B cell (primary cell): ENCODE results near the gene CEPT1. TPM values are rescaled to one million over a fixed set of nuclear protein-coding genes. Genes with fewer than 3 reads are reported as not detected.

Source experiments
- ATAC-seq: fragments of 200-7000 bp; cut with Tn5 transposase; one replicate; pipeline ENCODE4 v1.10.0; 2021; ENCODE audit warnings: low read depth, mild to moderate bottlenecking, moderate number of reproducible peaks, moderate library complexity
- CTCF ChIA-PET: fragments of 350-600 bp; sonication (Branson Sonifier 250); formaldehyde crosslinking; loops from one replicate; lab custom pipeline; 2021; ENCODE audit warnings: antibody characterized with exemption, inconsistent platforms; lab: Charles Lee
- POLR2A ChIA-PET: fragments of 350-600 bp; sonication (Branson Sonifier 250); formaldehyde crosslinking; loops from one replicate; lab custom pipeline; 2021; ENCODE audit warnings: antibody characterized with exemption; lab: Charles Lee
- DNase-seq: peaks from one replicate; pipeline ENCODE4 v3.0.0; 2013
- H2AFZ ChIP-seq: 2 replicates; pipeline ENCODE4 v1.6.1; 2012; ENCODE audit warnings: mild to moderate bottlenecking, low read depth, low read length; ENCODE audit not compliant: insufficient read depth, poor library complexity, severe bottlenecking
- H3K27ac ChIP-seq, 2 donors: 1 replicate in 1 of 2; 2 replicates in 1 of 2; pipeline ENCODE4 v1.5.1; 2012 to 2013; ENCODE audit warnings: low read length in 2 of 2, mild to moderate bottlenecking in 2 of 2, moderate library complexity in 1 of 2
- H3K27me3 ChIP-seq, 4 experiments: fragments of 200-600 bp in 1 of 4; sonication (generic) in 1 of 4; replicated peaks in 1 of 4; 1 replicate in 2 of 4; 2 replicates in 2 of 4; pipeline versions ENCODE4 v1.6.1 to v1.7.0; 2013 to 2016; ENCODE audit warnings: low read length in 3 of 4, mild to moderate bottlenecking in 2 of 4, mixed read lengths in 1 of 4, moderate library complexity in 1 of 4; ENCODE audit not compliant: insufficient read depth in 4 of 4, control insufficient read depth in 3 of 4; ENCODE audit errors: control extremely low read depth in 1 of 4
- H3K36me3 ChIP-seq, 2 experiments: replicated peaks in 1 of 2; 1 replicate in 1 of 2; 2 replicates in 1 of 2; pipeline versions ENCODE4 v1.6.1 to v1.7.1; 2013; ENCODE audit warnings: low read length in 1 of 2; ENCODE audit not compliant: insufficient read depth in 2 of 2, control insufficient read depth in 1 of 2; ENCODE audit errors: control extremely low read depth in 1 of 2, extremely low read depth in 1 of 2
- H3K4me1 ChIP-seq, 2 donors: fragments of 200-600 bp in 1 of 2; sonication (generic) in 1 of 2; 1 replicate in 1 of 2; 2 replicates in 1 of 2; pipeline versions ENCODE4 v1.5.1 to v1.6.1; 2013 to 2017; ENCODE audit warnings: low read length in 2 of 2; ENCODE audit not compliant: control insufficient read depth in 2 of 2, insufficient read depth in 2 of 2
- H3K4me2 ChIP-seq: replicated peaks from 2 replicates; pipeline ENCODE3; 2012; ENCODE audit warnings: mild to moderate bottlenecking, low read depth, low read length; ENCODE audit not compliant: poor library complexity, severe bottlenecking
- H3K4me3 ChIP-seq, 5 experiments: fragments of 200-600 bp in 1 of 5; sonication (generic) in 1 of 5; 1 replicate in 3 of 5; 2 replicates in 2 of 5; pipeline versions ENCODE4 v1.5.1 to v1.7.0; 2011 to 2016; ENCODE audit warnings: low read length in 4 of 5, mild to moderate bottlenecking in 4 of 5, low read depth in 2 of 5, control low read depth in 1 of 5, moderate library complexity in 1 of 5; ENCODE audit not compliant: insufficient read depth in 1 of 5; ENCODE audit errors: control extremely low read depth in 1 of 5, extremely low read depth in 1 of 5
- H3K79me2 ChIP-seq: fragments of 200-600 bp; sonication (generic); one replicate; pipeline ENCODE4 v1.6.0; 2016; ENCODE audit warnings: low read length; ENCODE audit not compliant: control insufficient read depth, insufficient read depth
- H3K9ac ChIP-seq: fragments of 200-600 bp; sonication (generic); 2 replicates; pipeline ENCODE4 v1.6.1; 2017; ENCODE audit warnings: mild to moderate bottlenecking, low read length, moderate library complexity
- H3K9me3 ChIP-seq, 3 donors: one replicate each; pipeline versions ENCODE4 v1.6.1 to v1.7.1; 2013; ENCODE audit warnings: low read length in 2 of 3; ENCODE audit not compliant: control insufficient read depth in 2 of 3, insufficient read depth in 1 of 3; ENCODE audit errors: control extremely low read depth in 1 of 3
- H4K20me1 ChIP-seq: 2 replicates; pipeline ENCODE4 v1.6.0; 2012; ENCODE audit warnings: mild to moderate bottlenecking, low read length; ENCODE audit not compliant: insufficient read depth, control insufficient read depth, poor library complexity, severe bottlenecking
- H3K27ac Mint-ChIP-seq: one replicate; pipeline ENCODE4 v1.8.0; 2021; ENCODE audit warnings: mixed read lengths
- H3K27me3 Mint-ChIP-seq: one replicate; pipeline ENCODE4 v1.8.0; 2021; ENCODE audit warnings: mixed read lengths
- H3K4me1 Mint-ChIP-seq: one replicate; pipeline ENCODE4 v1.8.0; 2021; ENCODE audit warnings: mixed read lengths
- H3K4me3 Mint-ChIP-seq: one replicate; pipeline ENCODE4 v1.8.0; 2021; ENCODE audit warnings: mixed read lengths
- H3K9me3 Mint-ChIP-seq: one replicate; pipeline ENCODE4 v1.8.0; 2022; ENCODE audit warnings: mixed read lengths; ENCODE audit not compliant: insufficient read depth
- EZH2 ChIP-seq: IDR thresholded peaks from 2 replicates; pipeline ENCODE4 v1.6.1; 2012; ENCODE audit warnings: borderline replicate concordance, low read depth, mild to moderate bottlenecking, moderate library complexity, low read length; ENCODE audit not compliant: insufficient read depth, poor library complexity, severe bottlenecking
- WGBS: methylation state at CpG from one replicate; pipeline ENCODE4 v1.1.5; 2013; ENCODE audit warnings: missing lambda C conversion rate; ENCODE audit not compliant: insufficient coverage; 5-methylcytosine and 5-hydroxymethylcytosine counted together
- intact Hi-C: fragments of 100-400 bp; cut with micrococcal nuclease; formaldehyde crosslinking; loops from one replicate; pipeline ENCODE4 v1.10.0; 2022
- polyA plus RNA-seq: library from polyadenylated mRNA; depleted of rRNA; stranded (reverse); fragments of >200 nt; gene quantifications from 2 replicates; pipeline ENCODE4 v1.2.3, GENCODE V29; 2012
- total RNA-seq, 2 donors: library from RNA; stranded (reverse); fragments of 120-200 nt in 1 of 2; gene quantifications; 1 replicate in 1 of 2; 2 replicates in 1 of 2; pipeline versions ENCODE4 v1.2.3 to v1.2.4, GENCODE V29; 2013 to 2022
- TF ChIP-seq, protein P1 (sequence below): fragments of 200-600 bp; IDR thresholded peaks from one replicate; pipeline ENCODE4 v1.8.0; 2022; ENCODE audit warnings: antibody characterized with exemption, mild to moderate bottlenecking

The CEPT1 gene
- total and polyA plus RNA-seq, 2 donors (not counting 1 experiment from before 2014, with no cell fraction given) = 47.1 to 83.5 TPM

DNA sequence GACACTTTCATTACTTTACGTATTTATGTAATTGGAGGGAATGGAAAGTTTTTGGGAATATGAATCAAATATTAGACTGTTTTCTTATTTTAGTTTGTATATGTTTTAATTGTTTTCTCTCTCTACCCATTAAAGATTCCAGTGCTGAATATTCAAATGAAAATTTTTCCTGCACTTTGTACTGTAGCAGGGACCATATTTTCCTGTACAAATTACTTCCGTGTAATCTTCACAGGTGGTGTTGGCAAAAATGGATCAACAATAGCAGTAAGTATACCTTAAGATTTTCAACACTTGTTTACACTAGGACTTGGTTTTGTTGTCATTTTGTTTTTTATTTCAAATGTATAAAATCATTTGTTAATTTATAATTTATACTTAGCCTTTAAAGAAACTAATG lies 42.0 kb downstream of the CEPT1 start:
- Histone ChIP-seq H3K27ac (peak overlapping the region in 1 of 2 donors; percentile 10), H3K27me3 (no peaks in the 10 kb centered on the region), H2AFZ (no peak overlapping the region), H3K4me1 (peaks cover 16 to 22% of the 10 kb centered on the region in 2 donors), H3K9me3 (no peaks in the 10 kb centered on the region), H3K9ac (no peak overlapping the region), H4K20me1 (no peaks in the 10 kb centered on the region), H3K4me2 (no peak overlapping the region), H3K4me3 (no peak overlapping the region), H3K79me2 (peaks cover 25% of the 10 kb centered on the region), H3K36me3 (peaks cover 12 to 76% of the 10 kb centered on the region in 2 experiments)
- intact Hi-C loops = no loop called here
- TF ChIP-seq EZH2 = no peak
- TF ChIP-seq, protein P1, sequence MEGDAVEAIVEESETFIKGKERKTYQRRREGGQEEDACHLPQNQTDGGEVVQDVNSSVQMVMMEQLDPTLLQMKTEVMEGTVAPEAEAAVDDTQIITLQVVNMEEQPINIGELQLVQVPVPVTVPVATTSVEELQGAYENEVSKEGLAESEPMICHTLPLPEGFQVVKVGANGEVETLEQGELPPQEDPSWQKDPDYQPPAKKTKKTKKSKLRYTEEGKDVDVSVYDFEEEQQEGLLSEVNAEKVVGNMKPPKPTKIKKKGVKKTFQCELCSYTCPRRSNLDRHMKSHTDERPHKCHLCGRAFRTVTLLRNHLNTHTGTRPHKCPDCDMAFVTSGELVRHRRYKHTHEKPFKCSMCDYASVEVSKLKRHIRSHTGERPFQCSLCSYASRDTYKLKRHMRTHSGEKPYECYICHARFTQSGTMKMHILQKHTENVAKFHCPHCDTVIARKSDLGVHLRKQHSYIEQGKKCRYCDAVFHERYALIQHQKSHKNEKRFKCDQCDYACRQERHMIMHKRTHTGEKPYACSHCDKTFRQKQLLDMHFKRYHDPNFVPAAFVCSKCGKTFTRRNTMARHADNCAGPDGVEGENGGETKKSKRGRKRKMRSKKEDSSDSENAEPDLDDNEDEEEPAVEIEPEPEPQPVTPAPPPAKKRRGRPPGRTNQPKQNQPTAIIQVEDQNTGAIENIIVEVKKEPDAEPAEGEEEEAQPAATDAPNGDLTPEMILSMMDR = no peak
- ChIA-PET POLR2A (no interaction called here), CTCF (interaction anchor here (0.6 to 1.7 kb wide), 3 partner anchors 12 to 152 kb away, joined by 3 to 9 read pairs (median 3); no protein-coding TSS in a partner anchor)
- Mint-ChIP-seq H3K9me3 (no peaks in the 10 kb centered on the region), H3K4me3 (no peak overlapping the region), H3K4me1 (peaks cover 48% of the 10 kb centered on the region), H3K27me3 (no peaks in the 10 kb centered on the region), H3K27ac (peak overlapping the region; percentile 47)
- ATAC-seq (no peak), DNase-seq (no peak)
- WGBS = no CpG with 5 or more reads among the region's 2 CpGs

DNA sequence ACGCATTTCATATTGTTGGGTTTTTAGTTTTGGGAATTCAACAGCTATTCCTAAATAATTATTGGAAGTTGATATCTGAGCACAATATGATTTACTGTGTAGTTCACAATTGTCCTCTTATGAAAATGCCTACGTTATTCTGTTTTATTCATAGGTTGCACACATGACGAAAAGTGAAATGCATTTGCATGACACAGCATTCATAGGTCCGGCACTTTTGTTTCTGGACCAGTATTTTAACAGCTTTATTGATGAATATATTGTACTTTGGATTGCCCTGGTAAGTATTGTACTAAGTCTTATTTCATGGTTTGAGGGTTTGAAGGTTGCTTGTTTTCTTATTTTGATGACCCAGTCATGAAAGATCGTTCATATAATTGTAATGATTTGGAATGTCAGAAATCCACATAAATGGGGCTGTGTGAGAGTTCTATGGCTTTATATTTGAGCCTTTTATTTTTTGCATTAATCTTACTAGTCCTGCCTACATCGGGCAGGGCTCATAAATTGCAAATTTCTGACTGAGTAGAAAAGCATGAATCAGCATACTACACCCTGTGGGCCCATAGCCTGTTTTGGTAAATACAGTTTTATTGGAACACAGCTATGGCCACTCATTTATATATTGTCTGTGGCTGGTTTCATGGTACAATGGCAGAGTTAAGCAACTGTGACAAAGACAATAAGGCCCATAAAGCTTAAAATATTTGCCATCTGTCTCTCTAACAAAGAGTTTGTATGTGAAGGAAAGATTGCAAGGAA lies 43.5 kb downstream of the CEPT1 start:
- no peak for DNase-seq
- Histone ChIP-seq H3K27me3 (no peaks in the 10 kb centered on the region), H3K9me3 (no peaks in the 10 kb centered on the region), H3K79me2 (peaks cover 14% of the 10 kb centered on the region), H3K36me3 (peaks cover 12 to 80% of the 10 kb centered on the region in 2 experiments), H3K9ac (no peak overlapping the region), H2AFZ (no peak overlapping the region), H4K20me1 (no peaks in the 10 kb centered on the region), H3K4me3 (no peak overlapping the region), H3K4me1 (peaks cover 13 to 19% of the 10 kb centered on the region in 2 donors), H3K4me2 (no peak overlapping the region), H3K27ac (peak overlapping the region in 1 of 2 donors; percentile 60)
- H3K27ac Mint-ChIP-seq = peak overlapping the region; percentile 44
- WGBS = 95% methylated on average over 3 of the region's 6 CpGs
- TF ChIP-seq EZH2 = no peak
- TF ChIP-seq, protein P1 = no peak
- H3K27me3 Mint-ChIP-seq = no peaks in the 10 kb centered on the region
- H3K9me3 Mint-ChIP-seq = no peaks in the 10 kb centered on the region
- no peak for ATAC-seq
- H3K4me3 Mint-ChIP-seq = no peak overlapping the region
- CTCF ChIA-PET = interaction anchor here (0.5 to 1.7 kb wide), 7 partner anchors 9 to 204 kb away, joined by 3 to 9 read pairs (median 3); no protein-coding TSS in a partner anchor
- POLR2A ChIA-PET = no interaction called here
- H3K4me1 Mint-ChIP-seq = peaks cover 49% of the 10 kb centered on the region
- intact Hi-C loops = no loop called here
